ENCODE data around the gene MPP2.
"Not testable (repeated sequence)": the region's sequence is repeated elsewhere in the genome, so short reads cannot be mapped to it uniquely, and the experiment has no call there.

- TF ChIP-seq EZH2 (IDR thresholded peaks at IDR 0.05; ENCODE audit: borderline replicate concordance, low read length); CTCF (conservative IDR thresholded peaks at IDR 0.05 in 1 of 2, IDR thresholded peaks at IDR 0.05 in 1 of 2; ENCODE audit: extremely low read depth in 1 of 2, insufficient read depth in 1 of 2, low read depth in 1 of 2, low read length in 2 of 2): not testable (repeated sequence)
Observed at GRCh38 chr17:43842091-43842974, 65.0 kb downstream of the MPP2 start.

All from mammary epithelial cell (primary cell).